Ramos (cell line): Measurements from ENCODE around the gene HOXA4.

Experiments used
- in situ Hi-C: fragments of 300-500 bp; cut with MboI; formaldehyde crosslinking; loops from one replicate; pipeline ENCODE4 v1.14.3; 2022; ENCODE audit warnings: low sequenced_read_pairs; ENCODE audit not compliant: unreplicated experiment

HOXA4 gene

DNA sequence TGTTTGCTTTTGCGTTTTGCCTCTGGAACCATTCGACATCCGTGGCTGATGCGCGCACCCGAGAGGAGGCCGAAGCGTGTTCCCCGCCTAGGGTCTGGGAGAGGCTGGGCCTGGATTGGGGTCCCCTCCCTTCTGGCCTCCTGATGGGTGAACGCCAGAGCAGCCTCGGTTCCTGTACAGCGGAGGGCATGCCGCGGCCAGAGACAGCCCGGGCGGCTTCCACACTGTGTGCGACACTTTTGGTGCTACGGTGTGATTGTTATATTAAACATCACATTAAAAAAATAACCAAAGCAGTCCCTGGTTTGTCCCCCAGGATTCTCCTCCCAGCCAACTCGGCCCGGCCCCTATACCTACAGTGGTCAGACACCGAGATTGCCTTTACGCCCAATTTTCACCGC is 29.6 kb upstream of the HOXA4 start:
- in situ Hi-C loops: loop anchor here (25.0 kb wide), 2 partner anchors 1098 to 1273 kb away; no protein-coding TSS in a partner anchor

DNA sequence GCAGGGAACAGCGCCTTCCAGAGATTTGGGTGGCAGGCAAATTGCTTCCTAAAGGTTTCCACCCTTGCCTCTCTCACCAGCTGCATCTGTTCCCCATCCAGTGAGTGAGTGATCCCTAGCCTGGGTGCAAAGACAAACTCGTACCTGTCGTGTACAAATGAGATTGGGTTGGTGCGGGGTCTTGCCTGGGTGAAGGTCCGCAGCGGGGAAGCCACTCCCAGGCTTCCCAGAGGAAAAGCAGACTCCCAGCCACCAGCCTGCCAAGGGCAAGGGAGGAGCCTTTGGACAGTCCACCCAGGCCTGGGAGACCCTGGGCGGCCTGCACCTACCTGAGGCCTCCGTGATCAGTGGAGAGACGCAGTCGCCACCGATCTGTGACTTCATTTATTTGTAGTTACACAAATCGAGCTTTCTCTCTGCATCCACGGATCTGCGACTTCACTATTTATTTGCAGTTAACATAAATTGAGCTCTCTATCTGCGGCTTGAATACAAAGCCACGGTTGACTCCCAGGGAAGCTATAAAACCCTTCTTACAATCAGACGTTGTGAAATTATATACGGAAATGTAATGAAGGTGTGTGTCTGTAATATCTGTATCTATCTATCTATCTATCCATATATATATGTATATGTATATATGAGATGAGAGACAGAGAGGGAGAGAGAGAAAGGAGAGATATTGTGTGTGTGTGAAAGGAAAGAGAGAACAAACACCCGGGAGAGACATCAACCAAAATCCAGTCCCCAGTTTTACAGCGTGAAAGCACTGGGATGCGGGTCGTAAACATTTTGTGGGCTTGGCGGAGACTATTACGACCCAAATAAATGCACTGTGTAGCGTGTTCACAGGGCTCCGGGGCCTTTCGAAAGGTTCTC is 28.9 kb upstream of the HOXA4 start:
- in situ Hi-C loops: loop anchor here (10.0 to 25.0 kb wide), 4 partner anchors 485 to 1272 kb away; no protein-coding TSS in a partner anchor

DNA sequence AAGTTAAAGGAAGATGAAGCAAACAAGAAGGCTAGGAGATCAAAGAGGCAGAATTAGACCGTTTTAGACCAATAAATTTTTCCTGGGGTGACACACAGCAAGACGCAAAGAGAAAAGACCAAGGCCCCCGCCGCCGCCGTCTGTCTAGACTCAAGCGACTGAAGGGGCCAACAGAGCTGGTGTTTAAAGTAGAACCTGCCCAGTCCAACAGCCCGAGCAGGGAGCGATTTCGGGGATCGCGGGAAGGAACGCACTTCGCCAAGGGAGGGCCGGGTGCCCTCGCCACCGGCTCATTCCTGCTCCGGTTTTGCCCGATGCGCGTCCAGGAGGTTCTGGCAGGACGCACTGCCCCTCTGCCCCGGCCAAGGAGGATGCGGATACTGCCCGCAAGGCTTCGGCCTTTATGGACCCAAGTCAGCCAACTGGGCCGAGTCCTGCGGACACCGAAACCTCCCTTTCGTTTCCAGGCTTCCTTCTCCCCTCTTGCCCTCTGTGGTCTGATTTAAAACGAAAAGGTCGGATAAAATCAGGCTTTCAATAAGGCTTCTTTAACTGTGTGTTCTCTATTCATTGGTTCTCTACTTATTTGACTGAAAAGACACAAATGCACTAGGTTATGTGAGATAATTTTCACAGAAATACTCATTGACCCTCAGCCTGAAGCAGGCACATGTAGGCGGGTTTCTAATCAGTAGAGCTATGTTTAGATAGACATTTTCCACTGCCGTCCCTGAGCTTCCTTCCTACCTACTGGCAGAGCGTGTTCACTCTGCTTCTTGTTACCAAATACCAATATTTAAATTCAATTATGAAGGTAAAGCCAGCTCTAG is 28.1 kb upstream of the HOXA4 start:
- in situ Hi-C loops: loop anchor here (10.0 to 25.0 kb wide), 4 partner anchors 484 to 1271 kb away; no protein-coding TSS in a partner anchor

DNA sequence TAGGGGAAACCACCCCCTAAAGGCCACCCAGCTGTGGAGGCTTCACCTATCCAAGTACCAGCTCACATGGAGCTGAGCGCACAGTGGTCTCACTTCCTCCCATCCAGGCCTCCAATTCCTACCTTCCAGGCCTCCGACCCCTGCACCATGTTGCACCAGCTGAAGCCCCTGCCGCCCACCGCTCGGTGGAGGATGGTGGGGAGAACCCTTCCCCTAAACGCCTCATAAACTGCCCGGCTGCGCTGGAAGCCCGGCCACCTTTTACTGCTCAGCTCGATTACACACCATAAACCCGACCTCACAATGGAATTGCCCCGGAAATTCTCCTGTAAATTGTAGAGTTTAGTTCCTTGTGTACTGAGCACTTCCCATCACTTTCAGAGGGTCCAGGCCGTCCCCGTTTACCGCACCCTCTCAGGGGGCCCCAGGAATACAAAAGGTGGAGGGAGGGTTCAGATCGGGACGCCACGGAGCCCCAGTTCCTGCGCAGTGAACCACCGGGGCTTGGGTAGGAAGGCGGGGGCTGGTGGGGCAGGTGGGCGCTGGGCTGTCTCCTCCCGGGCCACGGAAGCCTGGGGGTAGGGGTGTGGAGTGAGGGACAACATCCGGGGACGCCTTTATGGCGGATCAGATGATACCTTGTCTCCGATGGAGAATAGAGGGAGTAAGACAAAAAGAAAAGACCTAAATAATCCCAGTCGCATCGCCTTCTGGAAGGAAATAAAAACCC is 27.3 kb upstream of the HOXA4 start:
- in situ Hi-C loops: loop anchor here (10.0 to 25.0 kb wide), 4 partner anchors 483 to 1271 kb away; no protein-coding TSS in a partner anchor

DNA sequence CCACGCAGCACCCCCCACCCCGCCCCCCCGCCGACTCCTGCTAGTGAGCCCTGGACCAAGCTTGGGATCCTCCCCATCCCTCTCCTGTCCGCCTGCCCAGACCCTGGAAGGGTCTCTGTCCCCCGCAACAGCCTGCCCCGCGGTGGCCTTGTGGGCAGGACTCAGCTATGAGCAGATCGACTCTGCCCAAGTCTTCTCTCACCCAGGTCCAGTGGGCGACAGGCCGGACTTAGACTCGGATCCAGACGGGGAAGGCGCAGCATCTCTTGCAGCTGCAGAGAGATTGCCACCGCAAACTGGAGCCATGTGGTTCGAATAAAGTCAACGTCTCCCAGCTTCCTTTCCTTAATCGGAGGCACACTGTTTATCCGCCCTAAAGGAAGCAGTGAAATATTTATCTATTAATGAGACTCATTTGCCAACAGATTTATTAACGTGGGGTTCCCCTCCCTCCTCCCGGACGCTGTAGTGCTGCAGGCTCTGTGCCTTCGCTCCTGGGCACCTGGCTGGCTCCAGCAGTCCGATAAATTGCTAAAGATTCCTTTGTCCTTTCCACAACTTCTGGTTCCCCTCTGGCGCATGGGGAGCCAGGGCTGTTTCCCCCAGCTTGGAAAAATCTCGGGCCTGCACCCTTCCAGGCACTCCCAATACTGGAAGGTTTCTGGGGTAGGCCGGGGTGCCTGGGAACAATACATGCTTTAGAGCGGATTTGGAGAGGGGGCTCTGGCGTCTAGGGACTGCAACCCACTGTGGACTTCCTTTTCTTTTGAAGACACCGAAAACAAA is 26.6 kb upstream of the HOXA4 start:
- in situ Hi-C loops: loop anchor here (10.0 to 25.0 kb wide), 4 partner anchors 482 to 1270 kb away; no protein-coding TSS in a partner anchor

DNA sequence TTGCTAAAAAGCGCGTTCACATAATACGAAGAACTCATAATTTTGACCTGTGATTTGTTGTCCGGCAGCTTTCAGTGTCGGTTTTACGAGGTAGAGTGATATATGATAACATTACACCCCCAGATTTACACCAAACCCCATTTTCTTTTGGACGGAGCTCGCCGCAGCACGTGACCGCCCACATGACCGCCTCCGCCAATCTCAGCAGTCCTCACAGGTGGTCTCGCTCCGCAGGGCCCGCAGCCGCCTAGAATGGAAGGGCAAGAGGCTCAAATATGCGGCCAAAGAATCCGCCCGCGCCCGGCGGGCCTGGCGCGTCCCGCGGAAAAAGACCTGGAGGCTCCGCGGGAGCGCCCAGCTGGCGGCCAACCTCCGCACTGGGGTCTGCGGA is 25.9 kb upstream of the HOXA4 start, which contains the start of gene HOXA7:
Gene HOXA7 (minus strand): TSS at position 168 of the 391 bp plus-strand sequence. CDS start 130 bp downstream, at position 38.
- in situ Hi-C loops: loop anchor here (10.0 to 25.0 kb wide), 4 partner anchors 482 to 1269 kb away; no protein-coding TSS in a partner anchor

DNA sequence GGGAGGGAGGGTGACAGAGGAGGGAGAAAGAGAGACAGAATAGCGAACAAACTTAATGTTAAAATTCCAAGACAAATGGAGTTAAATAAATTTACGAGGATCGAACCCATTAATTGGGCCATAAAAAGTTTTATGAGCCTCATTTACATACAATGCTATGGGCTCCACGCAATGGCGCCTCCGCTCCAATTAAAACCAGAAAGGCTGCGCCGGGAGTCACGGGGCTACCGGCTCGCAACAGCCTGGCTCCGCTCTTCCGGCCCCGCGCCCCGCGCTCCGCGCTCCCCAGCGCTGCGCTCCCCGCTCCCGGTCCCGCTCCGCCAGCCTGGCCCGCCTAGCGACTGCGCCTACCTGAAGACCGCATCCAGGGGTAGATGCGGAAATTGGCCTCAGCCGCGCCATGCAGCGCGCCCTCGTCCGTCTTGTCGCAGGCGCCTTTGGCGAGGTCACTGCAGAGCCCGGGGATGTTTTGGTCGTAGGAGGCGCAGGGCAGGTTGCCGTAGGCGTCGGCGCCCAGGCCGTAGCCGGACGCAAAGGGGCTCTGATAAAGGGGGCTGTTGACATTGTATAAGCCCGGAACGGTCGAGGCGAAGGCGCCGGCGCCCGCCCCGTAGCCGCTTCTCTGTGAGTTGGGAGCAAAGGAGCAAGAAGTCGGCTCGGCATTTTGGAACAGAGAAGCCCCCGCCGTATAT is 25.4 kb upstream of the HOXA4 start:
- in situ Hi-C loops: loop anchor here (10.0 to 25.0 kb wide), 4 partner anchors 481 to 1269 kb away; no protein-coding TSS in a partner anchor

DNA sequence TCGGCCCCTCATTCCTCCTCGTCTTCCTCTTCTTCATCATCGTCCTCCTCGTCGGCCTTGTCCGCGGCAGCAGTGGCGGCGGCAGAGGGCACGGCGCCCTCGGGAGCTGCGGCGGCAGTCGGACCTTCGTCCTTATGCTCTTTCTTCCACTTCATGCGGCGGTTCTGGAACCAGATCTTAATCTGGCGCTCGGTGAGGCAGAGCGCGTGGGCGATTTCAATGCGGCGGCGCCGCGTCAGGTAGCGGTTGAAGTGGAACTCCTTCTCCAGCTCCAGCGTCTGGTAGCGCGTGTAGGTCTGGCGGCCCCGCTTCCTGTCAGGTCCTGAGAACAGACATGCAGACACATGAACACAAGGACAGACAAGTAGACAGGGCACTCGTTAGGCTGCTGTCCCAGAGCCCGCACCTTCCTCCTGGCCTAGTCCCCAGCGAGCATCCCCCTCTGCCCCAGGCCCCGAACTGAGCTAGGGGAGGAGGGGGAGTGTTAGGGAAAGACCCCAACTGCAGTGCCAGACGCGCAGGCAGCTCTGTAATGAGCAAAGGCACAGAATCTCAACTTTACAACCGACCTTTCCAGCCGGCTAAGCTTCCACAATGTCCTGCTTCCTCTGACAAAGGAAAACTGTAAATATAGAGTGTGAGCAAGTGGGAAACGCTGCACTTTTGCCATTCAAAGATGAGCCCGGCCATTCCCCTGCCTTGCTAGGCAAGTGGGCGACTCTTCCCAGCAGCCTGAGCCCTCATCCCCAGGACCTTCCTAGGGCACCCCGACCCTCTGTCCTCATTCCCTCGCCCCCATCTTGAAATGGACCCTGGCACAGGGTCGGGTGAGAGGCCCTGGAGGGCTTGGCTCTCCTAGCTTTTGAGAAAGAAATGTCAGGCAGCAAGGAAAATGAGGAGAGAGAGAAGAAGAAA is 24.6 kb upstream of the HOXA4 start:
- in situ Hi-C loops: loop anchor here (10.0 to 25.0 kb wide), 4 partner anchors 480 to 1268 kb away; no protein-coding TSS in a partner anchor

DNA sequence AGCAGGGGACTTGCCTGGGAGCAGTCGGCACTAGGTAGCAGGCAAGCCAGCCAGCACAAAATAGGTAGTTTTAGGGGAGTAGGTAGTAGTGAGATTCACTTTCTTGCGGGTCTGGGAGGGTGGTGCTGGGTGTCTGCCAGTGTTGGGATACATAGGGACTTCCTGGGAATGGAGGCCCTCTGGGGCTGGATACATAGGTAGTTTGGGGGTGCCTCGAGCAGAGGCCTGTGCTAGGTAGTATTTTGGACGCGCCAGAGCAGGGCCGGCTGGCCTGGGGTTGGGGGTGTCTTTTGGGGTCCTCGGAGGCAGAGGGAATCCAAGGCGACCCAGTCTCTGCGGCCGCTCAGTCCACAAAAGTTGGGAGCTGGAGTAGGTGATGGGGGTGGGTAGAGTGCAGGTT is 23.8 kb upstream of the HOXA4 start:
- in situ Hi-C loops: loop anchor here (10.0 to 25.0 kb wide), 4 partner anchors 480 to 1267 kb away; no protein-coding TSS in a partner anchor

DNA sequence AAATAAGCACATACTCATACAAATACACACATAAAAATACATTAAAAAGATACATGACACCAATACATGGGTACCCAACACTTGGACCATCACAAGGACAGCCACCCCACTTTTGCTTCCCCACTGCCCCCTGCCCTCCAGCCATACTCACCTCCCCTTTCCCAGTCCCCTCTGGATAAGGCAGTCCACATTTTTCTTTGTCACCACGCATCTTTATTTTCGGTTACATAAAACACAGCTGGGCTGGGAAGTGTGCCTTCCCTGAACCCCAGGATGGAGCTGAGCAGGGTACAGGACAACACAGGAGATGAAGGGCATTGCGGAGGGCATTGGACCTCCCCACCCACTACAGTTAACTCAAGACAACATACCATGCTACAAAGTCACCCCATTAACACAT is 23.0 kb upstream of the HOXA4 start:
- in situ Hi-C loops: loop anchor here (10.0 to 25.0 kb wide), 4 partner anchors 479 to 1266 kb away; no protein-coding TSS in a partner anchor

DNA sequence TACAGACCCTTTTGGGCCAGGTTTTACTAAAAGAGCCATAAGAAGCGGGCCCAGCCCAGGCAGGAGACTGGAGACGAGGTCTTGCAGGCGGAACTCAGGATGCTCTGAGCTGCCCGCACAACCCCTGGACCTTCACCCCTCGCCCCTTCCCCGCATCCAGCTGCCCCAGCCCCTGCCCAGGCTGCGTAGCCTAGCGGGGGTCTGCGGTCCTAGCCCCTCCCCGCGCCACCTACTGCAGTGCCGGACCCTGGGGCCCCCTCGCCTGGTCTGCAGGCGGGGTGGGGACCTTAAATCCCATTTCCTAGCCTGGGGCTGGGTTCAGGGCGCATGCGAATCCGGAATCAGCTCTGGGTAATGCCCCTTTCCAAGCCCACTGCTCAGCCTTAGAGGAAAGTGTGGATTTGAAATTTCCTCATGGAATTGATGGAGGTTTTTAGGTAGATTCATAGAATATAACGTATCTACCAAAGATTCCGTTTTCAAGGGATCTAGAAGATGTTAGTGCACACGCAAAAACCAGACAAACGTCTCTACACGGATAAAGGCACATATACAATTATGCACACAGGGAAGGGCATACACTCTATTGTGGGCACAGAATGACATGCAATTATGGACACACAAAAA is 22.4 kb upstream of the HOXA4 start:
- in situ Hi-C loops: loop anchor here (10.0 to 25.0 kb wide), 4 partner anchors 478 to 1266 kb away; no protein-coding TSS in a partner anchor

DNA sequence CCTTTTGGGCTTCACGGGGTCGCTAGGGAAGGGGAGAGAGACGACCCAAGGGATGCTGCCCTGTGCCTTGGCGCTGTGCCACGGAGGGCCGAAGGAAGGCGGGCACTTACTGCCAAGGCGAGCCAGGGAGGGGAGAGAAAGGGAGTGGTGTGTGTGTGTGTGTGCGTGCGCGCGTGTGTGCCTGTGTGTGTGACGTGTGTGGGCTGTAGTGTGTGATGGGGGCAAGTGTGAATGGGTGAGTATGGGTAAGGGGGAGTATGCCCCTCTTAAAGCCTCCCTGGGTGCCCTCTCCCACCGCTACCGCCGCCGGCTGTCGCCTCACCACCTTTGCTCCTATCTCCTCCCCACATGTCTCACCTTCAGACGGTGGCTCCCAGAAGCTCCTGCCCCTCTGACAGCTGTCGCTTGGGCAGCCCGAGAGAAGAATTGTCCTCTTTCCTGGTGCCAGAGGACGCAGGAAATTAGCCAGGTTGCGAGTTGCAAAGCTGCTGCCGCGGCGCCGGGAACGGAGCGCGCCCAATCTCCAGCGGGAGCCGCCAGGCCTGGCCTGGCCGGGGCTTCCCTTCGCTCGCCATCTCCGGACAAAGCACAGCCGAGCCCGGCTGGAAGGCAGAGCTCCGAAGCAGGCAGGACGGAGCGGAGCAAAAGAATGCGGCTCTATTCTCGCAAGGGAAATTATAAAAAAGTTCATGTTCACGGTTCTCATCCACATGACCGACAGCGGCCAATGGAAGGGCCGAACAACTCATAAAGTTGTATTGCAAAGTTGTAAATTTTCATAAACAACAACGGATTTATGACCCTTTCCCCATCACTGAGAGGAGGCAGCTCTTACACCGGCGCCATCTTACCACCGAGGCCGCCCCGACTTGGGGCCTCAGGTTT is 21.6 kb upstream of the HOXA4 start, which contains the start of gene HOXA3:
Gene HOXA3 (minus strand): TSS at position 653 of the 885 bp plus-strand sequence. CDS start 41,943 bp downstream, outside the sequence.
- in situ Hi-C loops: loop anchor here (10.0 to 25.0 kb wide), 4 partner anchors 477 to 1265 kb away; no protein-coding TSS in a partner anchor

DNA sequence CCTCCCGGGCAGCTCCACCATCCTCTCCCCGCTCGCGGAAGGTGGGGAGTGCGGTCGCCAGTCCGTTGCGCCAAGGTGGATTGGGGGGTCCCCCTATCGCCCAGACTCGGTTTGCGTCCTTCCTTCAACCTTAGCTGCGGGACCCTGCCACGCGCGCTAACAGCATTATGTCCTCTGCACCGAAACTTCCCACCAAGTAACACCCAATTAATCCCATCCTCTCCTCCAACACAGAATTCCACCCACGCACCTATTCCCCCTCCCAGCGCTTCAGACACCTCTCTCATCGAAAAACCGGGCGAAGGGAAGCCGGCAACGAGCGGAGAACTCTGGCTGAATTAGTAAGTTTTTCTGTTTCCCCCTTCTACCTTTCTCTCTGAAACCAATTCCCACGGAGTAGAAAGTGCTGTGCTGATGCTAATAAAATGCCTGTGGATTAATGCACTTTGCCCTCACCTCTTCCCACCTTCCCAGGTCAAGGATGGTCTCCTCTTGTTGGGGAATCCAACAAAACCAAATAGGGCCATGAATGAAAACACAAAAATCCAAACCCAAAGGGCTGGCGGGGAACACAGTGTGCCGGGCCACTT is 20.9 kb upstream of the HOXA4 start:
- in situ Hi-C loops: loop anchor here (10.0 to 25.0 kb wide), 4 partner anchors 477 to 1264 kb away; no protein-coding TSS in a partner anchor

DNA sequence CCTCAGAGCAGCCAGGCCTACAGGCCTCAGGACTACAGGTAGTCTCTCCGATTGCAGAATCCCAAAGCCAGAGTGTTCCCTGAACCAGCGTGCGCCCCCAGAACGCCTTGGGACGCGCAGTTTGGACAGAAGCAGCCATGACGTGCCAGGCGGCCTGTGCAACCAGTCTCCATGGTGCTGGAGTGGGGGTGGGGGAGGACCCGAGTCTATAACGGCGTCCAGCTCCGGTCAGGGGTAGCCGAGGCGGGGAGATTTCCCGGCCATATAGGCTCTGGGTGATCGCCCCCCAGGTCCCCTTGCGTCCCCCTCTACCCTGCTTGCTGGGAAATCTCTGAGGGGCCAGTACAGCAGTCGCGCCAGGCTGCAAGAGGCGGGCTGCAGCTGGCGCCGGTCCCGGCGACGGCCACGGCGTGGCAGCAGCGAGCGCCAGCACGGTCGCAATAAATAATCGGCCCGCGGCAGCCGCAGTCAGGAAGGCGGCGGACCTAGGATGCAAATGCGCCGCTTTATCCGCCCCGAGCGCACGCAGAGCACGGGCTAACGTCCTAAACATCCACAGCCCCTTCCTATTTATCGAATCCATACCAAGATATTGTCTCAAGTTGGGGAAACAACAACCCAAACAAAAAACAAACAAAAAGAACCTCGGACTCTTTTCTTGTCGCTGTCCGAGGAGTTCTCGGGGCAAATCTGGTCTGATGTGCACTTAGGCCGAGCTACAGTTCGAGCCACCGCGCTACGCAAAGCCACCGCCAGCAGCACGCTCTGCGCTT is 20.2 kb upstream of the HOXA4 start:
- in situ Hi-C loops: loop anchor here (10.0 to 25.0 kb wide), 4 partner anchors 476 to 1263 kb away; no protein-coding TSS in a partner anchor
